HG03039 (cell line): ENCODE measurements around the gene GNB5.

Source experiments
- ATAC-seq: cut with Tn5 transposase; IDR thresholded peaks from one replicate; pipeline ENCODE4 v1.9.1; 2021; ENCODE audit warnings: mild to moderate bottlenecking, moderate library complexity; ENCODE audit not compliant: unreplicated experiment

GNB5 gene

GRCh38 chr15:52208306-52208946, 17.2 kb upstream of the GNB5 start:
- peak; percentile 88 for ATAC-seq

GRCh38 chr15:52207191-52207590, 16.0 kb upstream of the GNB5 start:
- no peak for ATAC-seq

GRCh38 chr15:52206446-52206845, 15.3 kb upstream of the GNB5 start:
- ATAC-seq, result no peak

GRCh38 chr15:52204657-52205056, 13.5 kb upstream of the GNB5 start:
- ATAC-seq, result no peak

GRCh38 chr15:52200831-52201365, 9.7 kb upstream of the GNB5 start:
- no peak for ATAC-seq

GRCh38 chr15:52199271-52199670, 8.1 kb upstream of the GNB5 start:
- ATAC-seq, result no peak

GRCh38 chr15:52196891-52197290, 5.7 kb upstream of the GNB5 start:
- ATAC-seq, result no peak

- no peak for ATAC-seq
Observed at GRCh38 chr15:52193791-52194190, 2.6 kb upstream of the GNB5 start.

- no peak for ATAC-seq
Observed at GRCh38 chr15:52193321-52193720, 2.1 kb upstream of the GNB5 start.

GRCh38 chr15:52186651-52187486, 4.3 kb downstream of the GNB5 start:
- ATAC-seq, result no peak

GRCh38 chr15:52185151-52185561, 6.0 kb downstream of the GNB5 start:
- no peak for ATAC-seq

GRCh38 chr15:52184721-52185120, 6.5 kb downstream of the GNB5 start:
- ATAC-seq, result no peak

- ATAC-seq, result no peak
Observed at GRCh38 chr15:52183562-52184173, 7.5 kb downstream of the GNB5 start.

- no peak for ATAC-seq
Observed at GRCh38 chr15:52181938-52182780, 9.0 kb downstream of the GNB5 start.

- no peak for ATAC-seq
Observed at GRCh38 chr15:52180851-52181450, 10.2 kb downstream of the GNB5 start.

GRCh38 chr15:52180196-52180835, 10.9 kb downstream of the GNB5 start:
- ATAC-seq, result peak; percentile 4

GRCh38 chr15:52179278-52180195, 11.7 kb downstream of the GNB5 start:
- peak; percentile 83 for ATAC-seq

- no peak for ATAC-seq
Observed at GRCh38 chr15:52178765-52179164, 12.4 kb downstream of the GNB5 start.

GRCh38 chr15:52172869-52173268, 18.3 kb downstream of the GNB5 start:
- no peak for ATAC-seq
